Heart right ventricle (tissue), 16 donors: ENCODE data around the gene JPH2. TPM values are rescaled to one million over a fixed set of nuclear protein-coding genes. Genes with fewer than 3 reads are reported as not detected.

ENCODE experiments used
- ATAC-seq, 8 donors: fragments of 200-7000 bp; cut with Tn5 transposase; one replicate each; pipeline ENCODE4 v1.9.1; 2020; ENCODE audit warnings: mild to moderate bottlenecking in 8 of 8, moderate library complexity in 8 of 8, moderate number of reproducible peaks in 1 of 8
- DNase-seq, 2 donors: peaks; one replicate each; pipeline ENCODE4 v3.0.0-alpha.2; 2020
- H3K27ac ChIP-seq, 10 donors: fragments of 200-600 bp; sonication (generic) in 2 of 10; one replicate each; pipeline versions ENCODE4 v1.5.0 to v1.8.0; 2020 to 2022; ENCODE audit warnings: mild to moderate bottlenecking in 3 of 10
- H3K27me3 ChIP-seq, 7 donors: fragments of 200-600 bp; one replicate each; pipeline ENCODE4 v1.8.0; 2021 to 2022; ENCODE audit warnings: mild to moderate bottlenecking in 2 of 7
- H3K36me3 ChIP-seq, 9 donors: fragments of 200-600 bp; sonication (generic) in 1 of 9; one replicate each; pipeline versions ENCODE4 v1.5.0 to v1.8.0; 2020 to 2022; ENCODE audit warnings: mild to moderate bottlenecking in 2 of 9
- H3K4me1 ChIP-seq, 9 donors: fragments of 200-600 bp; sonication (generic) in 1 of 9; one replicate each; pipeline versions ENCODE4 v1.5.0 to v1.8.0; 2020 to 2022; ENCODE audit warnings: mild to moderate bottlenecking in 4 of 9
- H3K4me3 ChIP-seq, 10 donors: fragments of 200-600 bp; sonication (generic) in 2 of 10; one replicate each; pipeline versions ENCODE4 v1.5.0 to v1.8.0; 2020 to 2022; ENCODE audit warnings: mild to moderate bottlenecking in 7 of 10, moderate library complexity in 2 of 10
- H3K9me3 ChIP-seq, 11 donors: fragments of 200-600 bp in 10 of 11; sonication (generic) in 2 of 11; one replicate each; pipeline versions ENCODE4 v1.5.0 to v1.8.0; 2013 to 2022; ENCODE audit warnings: mild to moderate bottlenecking in 2 of 11, control low read depth in 1 of 11, moderate library complexity in 1 of 11
- CTCF ChIP-seq, 9 donors: fragments of 200-600 bp; sonication (generic) in 2 of 9; IDR thresholded peaks; one replicate each; pipeline versions ENCODE4 v1.5.0 to v1.8.0; 2021 to 2022; ENCODE audit warnings: antibody characterized with exemption in 9 of 9, mild to moderate bottlenecking in 5 of 9, moderate library complexity in 1 of 9
- WGBS, 2 donors: extraction: QIAGEN DNeasy Blood & Tissue Kit; methylation state at CpG; one replicate each; pipeline ENCODE4 v1.1.7; 2013; ENCODE audit warnings: inconsistent platforms in 1 of 2; 5-methylcytosine and 5-hydroxymethylcytosine counted together
- intact Hi-C, 10 donors: fragments of 100-400 bp; cut with DNase I; formaldehyde crosslinking; loops; one replicate each; pipeline versions ENCODE4 v1.11.1 to v1.14.2; 2022
- polyA plus RNA-seq, 2 donors: library from polyadenylated mRNA; stranded (reverse); fragments of 200-250 nt; gene quantifications; one replicate each; pipeline ENCODE4 v1.2.3, GENCODE V29; 2013
- total RNA-seq, 10 donors: library from RNA; stranded (reverse); fragmentation: NEBNext Ultra II Directional in 3 of 10; extraction: Animal tissue kit (Norgen Biotek cat#: 25700) in 3 of 10; gene quantifications; one replicate each; pipeline versions ENCODE4 v1.2.1 to v1.2.4, GENCODE V29; 2021 to 2023
- donor health status: Arrhythmogenic right ventricular cardiomyopathy.
- donor health status: ischemic (EF 13 %, LVEDD 7.1; RV severe dilation, severe dysfunction).
- donor health status: healthy with polysubstance abuse.
- donor health status: DM: no; HTN: yes; CAD: no.
- donor health status: DM: no; HTN: no; CAD: no.
- donor health status: ischemic (EF 25% LVEDD 6.9; RV normal size, moderate dysfunction).
- donor health status: ischemic (EF 25% LVEDD 5.7; RV mildly dilated, moderate dysfunction).
- donor health status: healthy.
- donor health status: DM: yes; HTN: yes; CAD: no.
- donor health status: Ischemic cardiomyopathy.
- donor health status: ischemic (EF 35%, LVEDD 5.7; RV mildly dilated, moderate dysfunction).
- donor health status: nonischemic (EF 11% LVEDD 7.7; RV severe dilation, severe dysfunction).
- donor health status: DM: yes; HTN: yes; CAD: no.
- donor health status: PGD.
- donor health status: ischemic (EF 29% LVEDD 5.4; RV normal size, mild dysfunction).
- donor health status: nonischemic (EF 23%, LVEDD 6.1; RV moderate dilation, normal function).

The JPH2 gene
- total and polyA plus RNA-seq, 12 donors = 61.9 to 215 (median 146) TPM

GRCh38 chr20:44174996-44175765 lies 11.8 kb downstream of the JPH2 start:
- Histone ChIP-seq H3K36me3 (no peaks in the 10 kb centered on the region), H3K27me3 (peaks cover 0 to 26% (median 0%) of the 10 kb centered on the region in 7 donors), H3K9me3 (no peaks in the 10 kb centered on the region), H3K4me1 (peaks cover 10 to 92% (median 44%) of the 10 kb centered on the region in 9 donors), H3K27ac (peak overlapping the region in 9 of 10 donors; percentile 22 to 96 (median 50)), H3K4me3 (no peak overlapping the region)
- ATAC-seq (peak; percentile 16 to 63 (median 48)), DNase-seq (peak; percentile 39)
- TF ChIP-seq CTCF (IDR thresholded peaks at IDR 0.05) = no peak
- intact Hi-C loops = loop anchor here in 1 of 10 donors (5.0 kb wide), 1 partner anchor 33 kb away; no protein-coding TSS in a partner anchor
- 58 to 66% methylated on average over 13 of the region's 13 CpGs for WGBS, 2 donors

GRCh38 chr20:44173846-44174245 lies 13.1 kb downstream of the JPH2 start:
- intact Hi-C loops = no loop called here
- DNase-seq = no peak
- H3K27me3 ChIP-seq = peaks cover 0 to 20% (median 0%) of the 10 kb centered on the region in 7 donors
- no peak for ATAC-seq
- peak overlapping the region in 2 of 10 donors; percentile 11 to 65 for H3K27ac ChIP-seq
- no peak overlapping the region for H3K4me3 ChIP-seq
- no peaks in the 10 kb centered on the region for H3K36me3 ChIP-seq
- H3K9me3 ChIP-seq = no peaks in the 10 kb centered on the region
- H3K4me1 ChIP-seq = peaks cover 10 to 94% (median 41%) of the 10 kb centered on the region in 9 donors
- 77 to 81% methylated on average over 8 of the region's 8 CpGs for WGBS, 2 donors
- no peak for TF ChIP-seq CTCF (IDR thresholded peaks at IDR 0.05)

- H3K36me3 ChIP-seq = no peaks in the 10 kb centered on the region
- ATAC-seq (no peak), DNase-seq (no peak)
- no peak for TF ChIP-seq CTCF (IDR thresholded peaks at IDR 0.05)
- 60 to 74% methylated on average over 5 of the region's 5 CpGs for WGBS, 2 donors
- peaks cover 0 to 20% (median 0%) of the 10 kb centered on the region in 7 donors for H3K27me3 ChIP-seq
- H3K4me3 ChIP-seq = no peak overlapping the region
- H3K9me3 ChIP-seq = no peaks in the 10 kb centered on the region
- H3K27ac ChIP-seq = peak overlapping the region in 5 of 10 donors; percentile 11 to 65 (median 17)
- peaks cover 10 to 92% (median 41%) of the 10 kb centered on the region in 9 donors for H3K4me1 ChIP-seq
- intact Hi-C loops = no loop called here
These were observed 13.9 kb downstream of the JPH2 start for GRCh38 chr20:44173116-44173515.

- TF ChIP-seq CTCF (IDR thresholded peaks at IDR 0.05) = no peak
- Histone ChIP-seq H3K4me1 (peaks cover 10 to 92% (median 40%) of the 10 kb centered on the region in 9 donors), H3K27me3 (peaks cover 0 to 20% (median 0%) of the 10 kb centered on the region in 7 donors), H3K27ac (peak overlapping the region in 3 of 10 donors; percentile 7 to 65 (median 17)), H3K4me3 (no peak overlapping the region), H3K36me3 (no peaks in the 10 kb centered on the region), H3K9me3 (no peaks in the 10 kb centered on the region)
- intact Hi-C loops = no loop called here
- WGBS, 2 donors = 82 to 87% methylated on average over 2 of the region's 2 CpGs
- ATAC-seq (no peak), DNase-seq (no peak)
These were observed 14.4 kb downstream of the JPH2 start for GRCh38 chr20:44172572-44172950.
